ENCODE results near the gene SMAD3.

Gene SMAD3

GRCh38 chr15:67167091-67167490 lies 101.7 kb downstream of the SMAD3 start:
- DNase-seq = no peak

GRCh38 chr15:67168694-67169093 lies 103.3 kb downstream of the SMAD3 start:
- no peak for DNase-seq

- no peak for DNase-seq
Observed at GRCh38 chr15:67170143-67170925, 104.9 kb downstream of the SMAD3 start.

GRCh38 chr15:67171471-67171870 lies 106.1 kb downstream of the SMAD3 start:
- no peak for DNase-seq

GRCh38 chr15:67172172-67172571 lies 106.8 kb downstream of the SMAD3 start:
- DNase-seq = no peak

GRCh38 chr15:67173005-67173404 lies 107.6 kb downstream of the SMAD3 start:
- DNase-seq = no peak

- DNase-seq = no peak
Observed at GRCh38 chr15:67173786-67174185, 108.4 kb downstream of the SMAD3 start.

GRCh38 chr15:67174446-67174845 lies 109.0 kb downstream of the SMAD3 start:
- DNase-seq = no peak

GRCh38 chr15:67174864-67175573 lies 109.6 kb downstream of the SMAD3 start:
- no peak for DNase-seq

- no peak for DNase-seq
Observed at GRCh38 chr15:67175643-67176071, 110.3 kb downstream of the SMAD3 start.

GRCh38 chr15:67176195-67176971 lies 111.0 kb downstream of the SMAD3 start:
- DNase-seq = no peak

- no peak for DNase-seq
Observed at GRCh38 chr15:67177752-67178151, 112.3 kb downstream of the SMAD3 start.

- DNase-seq = no peak
Observed at GRCh38 chr15:67178569-67179210, 113.3 kb downstream of the SMAD3 start.

- no peak for DNase-seq
Observed at GRCh38 chr15:67179411-67179995, 114.1 kb downstream of the SMAD3 start.

GRCh38 chr15:67180035-67180434 lies 114.6 kb downstream of the SMAD3 start:
- no peak for DNase-seq

- no peak for DNase-seq
Observed at GRCh38 chr15:67180514-67181191, 115.3 kb downstream of the SMAD3 start.

GRCh38 chr15:67181221-67181639 lies 115.8 kb downstream of the SMAD3 start:
- no peak for DNase-seq

GRCh38 chr15:67183443-67184169 lies 118.2 kb downstream of the SMAD3 start:
- no peak for DNase-seq

GRCh38 chr15:67184208-67184925 lies 119.0 kb downstream of the SMAD3 start:
- DNase-seq = no peak

GRCh38 chr15:67185051-67185450 lies 119.6 kb downstream of the SMAD3 start:
- DNase-seq = no peak

Data from NCI-H526 treated with DMSO at 0.1 percent for 48 hours (cell line).